ENCODE results near the gene HOGA1.

Gene HOGA1

DNA sequence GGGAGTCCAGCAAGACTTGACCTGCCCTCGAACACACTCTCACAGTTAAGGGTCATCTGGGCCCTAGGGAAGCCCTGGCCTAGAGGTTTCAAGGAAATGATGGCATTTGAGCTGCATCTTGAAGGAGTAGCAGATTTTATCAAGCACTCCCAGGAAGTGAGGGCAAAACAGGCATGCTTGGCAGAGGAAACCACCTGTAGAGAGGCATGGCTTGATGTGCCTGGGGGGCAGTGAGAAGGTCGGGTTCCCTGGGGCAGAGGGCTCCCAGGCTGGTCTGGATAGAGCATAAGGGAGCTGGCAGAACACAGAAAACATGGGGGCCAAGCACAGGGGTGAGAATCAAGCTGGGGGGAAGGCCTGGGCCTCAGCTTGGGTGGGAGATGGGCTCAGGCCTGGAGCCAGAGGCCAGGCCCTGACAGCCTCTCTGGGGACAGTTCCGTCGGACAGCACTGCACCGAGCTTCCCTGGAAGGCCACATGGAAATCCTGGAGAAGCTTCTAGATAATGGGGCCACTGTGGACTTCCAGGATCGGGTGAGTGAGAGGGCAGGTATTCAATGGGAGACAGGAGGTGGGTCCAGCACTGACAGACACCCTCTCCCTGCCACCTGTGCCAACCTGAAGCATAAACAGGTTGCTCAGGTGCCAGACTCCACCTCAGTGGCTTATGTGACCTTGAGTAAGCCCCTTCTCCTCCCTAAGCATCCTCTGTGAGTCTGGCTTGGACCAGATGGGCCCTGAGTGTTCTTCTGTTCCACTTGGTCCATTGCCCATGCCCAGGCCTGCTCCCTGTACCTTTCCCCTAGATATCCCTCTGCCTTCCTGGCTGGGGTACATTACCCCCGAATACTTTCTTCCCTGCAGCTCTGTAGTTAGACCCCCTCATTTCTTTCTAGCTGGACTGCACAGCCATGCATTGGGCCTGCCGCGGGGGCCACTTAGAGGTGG is 3.5 kb upstream of the HOGA1 start:
- DNase-seq, result no peak

DNA sequence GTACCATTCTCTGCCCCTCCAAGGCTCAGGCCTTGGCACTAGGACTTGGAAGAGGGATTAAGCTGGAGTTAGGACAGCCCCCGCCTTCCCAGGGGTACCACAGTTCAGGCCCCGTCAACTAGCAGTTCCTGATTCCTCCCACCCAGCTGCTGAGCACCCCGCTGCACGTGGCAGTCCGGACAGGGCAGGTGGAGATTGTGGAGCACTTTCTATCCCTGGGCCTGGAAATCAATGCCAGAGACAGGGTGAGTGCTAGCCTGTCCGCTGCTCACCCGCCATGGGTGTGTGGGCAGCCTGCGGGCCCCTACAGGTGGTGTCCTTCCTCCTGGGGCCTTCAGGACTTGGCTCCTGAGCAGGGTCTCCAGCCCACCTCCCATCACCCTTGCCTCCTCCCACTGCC is 2.0 kb upstream of the HOGA1 start:
- no peak for DNase-seq

DNA sequence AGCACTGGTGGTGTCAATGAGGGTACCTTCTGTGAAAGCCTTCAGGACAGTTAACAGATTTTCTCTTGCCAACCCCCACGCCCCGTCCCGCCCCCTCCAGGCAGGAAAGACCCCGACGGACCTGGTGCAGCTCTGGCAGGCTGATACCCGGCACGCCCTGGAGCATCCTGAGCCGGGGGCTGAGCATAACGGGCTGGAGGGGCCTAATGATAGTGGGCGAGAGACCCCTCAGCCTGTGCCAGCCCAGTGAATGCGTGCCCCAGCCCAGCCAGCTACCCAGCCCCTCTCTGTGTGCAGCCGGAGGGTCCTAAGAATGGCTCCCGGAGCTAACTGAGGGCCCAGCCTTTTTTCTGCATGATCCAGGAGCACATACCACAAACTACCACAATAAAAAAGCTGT is 713 bp upstream of the HOGA1 start:
- DNase-seq, result no peak

DNA sequence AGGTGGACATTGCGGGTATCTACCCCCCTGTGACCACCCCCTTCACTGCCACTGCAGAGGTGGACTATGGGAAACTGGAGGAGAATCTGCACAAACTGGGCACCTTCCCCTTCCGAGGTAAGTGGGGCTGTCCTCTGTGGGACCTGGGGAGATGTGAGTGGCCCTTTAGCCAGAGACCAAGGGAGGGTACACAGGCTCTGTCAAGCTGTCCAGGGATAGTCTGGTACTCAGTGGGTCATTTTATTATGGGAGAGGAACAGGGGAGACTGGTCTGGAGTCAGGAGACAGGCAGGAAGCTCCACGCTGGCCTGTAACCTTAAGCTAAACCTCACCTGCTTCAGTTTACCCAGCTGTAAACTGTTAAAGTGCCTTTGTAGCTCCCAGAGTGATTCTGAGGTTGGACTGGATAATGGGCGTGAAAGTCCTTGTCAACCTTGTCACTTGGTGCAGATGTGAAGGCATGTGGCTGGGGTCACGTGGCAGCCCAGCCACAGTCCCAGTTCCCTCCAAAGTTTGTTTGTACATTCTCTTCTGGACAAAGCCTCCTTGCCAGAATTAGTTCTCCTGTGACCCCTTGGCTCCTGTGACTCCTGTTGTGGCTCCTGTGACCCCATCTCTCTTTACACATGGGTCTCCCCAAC is 729 bp downstream of the HOGA1 start:
- DNase-seq, result no peak

DNA sequence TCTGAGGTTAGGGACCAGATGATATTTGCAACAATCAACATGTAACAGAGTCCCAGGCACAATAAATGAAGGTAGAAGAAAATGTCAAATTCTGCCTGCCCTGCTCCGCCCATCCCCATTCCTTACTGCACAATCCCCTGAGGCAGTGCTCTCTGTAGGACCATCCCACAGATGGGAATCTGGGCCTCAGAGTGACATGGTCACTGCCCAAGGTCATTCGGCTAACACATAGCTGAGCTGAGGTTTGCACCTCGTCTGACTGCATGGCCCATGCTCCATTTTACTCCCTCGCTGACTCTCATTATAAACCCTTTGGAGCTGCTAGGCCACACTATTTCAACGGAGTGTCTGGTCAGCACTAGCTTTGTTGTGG is 1.2 kb downstream of the HOGA1 start:
- DNase-seq, result no peak

DNA sequence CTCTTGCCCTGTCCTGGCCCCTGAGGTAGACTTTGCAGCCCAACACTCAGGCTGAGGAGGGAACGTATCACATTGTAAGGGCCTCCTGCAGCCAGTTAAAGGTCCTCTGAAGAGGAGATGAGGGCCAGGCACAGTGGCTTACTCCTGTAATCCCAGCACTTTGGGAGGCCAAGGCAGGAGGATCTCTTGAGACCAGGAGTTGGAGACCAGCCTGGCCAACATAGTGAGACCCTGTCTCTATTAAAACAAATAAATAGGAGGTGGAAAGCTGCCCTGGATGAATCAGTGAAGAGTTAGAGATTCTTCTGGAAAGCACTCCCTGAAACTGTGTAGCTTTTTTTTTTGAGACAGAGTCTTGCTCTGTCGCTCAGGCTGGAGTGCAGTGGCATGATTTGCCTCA is 3.0 kb downstream of the HOGA1 start:
- DNase-seq, result no peak

DNA sequence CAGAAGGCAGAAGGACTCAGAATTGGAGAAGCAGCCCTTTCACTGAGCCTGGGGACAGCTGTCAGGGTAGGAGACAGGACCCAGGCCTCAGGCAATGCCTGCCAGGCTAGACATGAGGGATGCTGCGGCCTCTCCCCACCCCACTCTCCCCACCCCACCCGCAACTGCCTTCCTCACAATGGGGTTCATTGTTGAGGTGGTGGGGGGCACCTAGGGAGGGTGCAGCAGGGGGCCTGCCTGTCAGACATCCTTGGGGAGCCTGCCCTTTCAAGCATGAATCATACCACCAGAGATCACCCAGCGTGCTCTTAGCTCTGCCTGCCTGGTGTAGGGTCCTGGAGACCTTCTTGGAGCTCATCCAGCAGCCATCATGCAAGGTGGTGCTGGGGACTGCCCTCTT is 5.3 kb downstream of the HOGA1 start, which contains the start of gene C10orf62:
C10orf62 (plus strand) TSS at position 243 of the 400 bp plus-strand sequence. CDS start 177 bp downstream, outside the sequence.
- DNase-seq, result no peak

DNA sequence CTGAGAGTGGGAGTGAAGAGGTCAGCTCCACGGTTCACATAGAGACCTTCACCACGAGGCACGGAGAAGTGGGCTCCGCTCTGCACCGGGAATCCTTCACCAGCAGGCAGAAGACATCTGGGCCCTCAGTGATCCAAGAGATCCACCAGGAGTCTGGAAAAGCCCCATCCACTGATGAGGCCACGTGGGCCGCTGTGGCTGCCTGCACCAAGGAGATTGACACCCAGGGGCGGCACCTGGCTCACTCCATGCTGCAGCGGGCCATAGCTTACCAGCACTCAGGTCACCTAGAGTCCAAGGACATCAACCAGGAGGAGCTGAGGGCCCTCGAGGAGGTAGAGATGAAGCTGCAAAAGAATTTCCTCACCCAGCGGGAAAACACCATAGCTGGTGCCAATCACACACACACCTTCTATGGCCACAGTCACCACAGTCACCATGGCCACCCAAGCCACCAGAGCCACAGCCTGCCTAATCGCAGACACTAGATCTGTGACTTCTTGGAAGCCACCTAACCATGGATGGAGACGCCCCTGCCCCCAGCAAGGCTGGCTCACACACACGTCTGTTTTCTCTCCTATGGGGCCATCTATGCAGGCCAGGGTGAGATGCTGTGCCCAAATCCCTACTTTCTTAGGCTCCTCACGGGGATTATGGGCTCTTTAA is 6.0 kb downstream of the HOGA1 start:
- DNase-seq, result no peak

DNA sequence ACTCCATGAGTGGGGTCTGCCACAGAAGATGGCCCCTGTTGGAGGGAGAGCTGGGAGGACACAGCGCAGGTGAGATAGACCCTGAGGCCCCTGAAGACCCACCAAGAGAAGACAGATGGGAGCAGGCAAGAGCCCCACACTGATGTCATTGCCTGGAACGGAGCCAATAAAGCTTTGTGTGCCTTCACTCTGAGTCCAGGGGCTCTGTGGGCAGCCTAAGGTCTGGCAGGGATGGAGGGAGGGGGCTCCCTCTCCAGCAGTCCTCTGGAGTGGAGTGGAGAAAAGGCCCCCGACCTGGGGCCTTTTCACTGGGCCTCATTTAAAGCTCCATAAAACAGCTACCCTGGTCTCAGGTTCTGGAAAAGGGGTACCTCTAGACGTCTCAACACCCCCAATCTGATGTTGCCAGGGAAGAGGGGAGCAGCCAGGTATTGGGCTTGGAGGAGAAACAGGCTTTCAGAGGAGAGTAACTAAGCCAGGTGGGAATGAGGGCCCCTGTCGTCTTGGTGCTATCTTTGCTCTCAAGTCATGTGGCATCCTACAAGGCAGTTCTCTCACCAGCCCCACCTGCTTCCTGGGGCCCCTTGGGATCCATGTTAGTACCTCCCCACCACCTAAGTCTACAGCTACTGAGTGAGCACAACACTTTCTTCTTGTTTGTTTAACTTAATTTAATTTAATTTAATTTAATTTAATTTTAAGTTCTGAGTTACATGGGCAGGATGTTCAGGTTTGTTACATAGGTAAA is 6.7 kb downstream of the HOGA1 start:
- no peak for DNase-seq

DNA sequence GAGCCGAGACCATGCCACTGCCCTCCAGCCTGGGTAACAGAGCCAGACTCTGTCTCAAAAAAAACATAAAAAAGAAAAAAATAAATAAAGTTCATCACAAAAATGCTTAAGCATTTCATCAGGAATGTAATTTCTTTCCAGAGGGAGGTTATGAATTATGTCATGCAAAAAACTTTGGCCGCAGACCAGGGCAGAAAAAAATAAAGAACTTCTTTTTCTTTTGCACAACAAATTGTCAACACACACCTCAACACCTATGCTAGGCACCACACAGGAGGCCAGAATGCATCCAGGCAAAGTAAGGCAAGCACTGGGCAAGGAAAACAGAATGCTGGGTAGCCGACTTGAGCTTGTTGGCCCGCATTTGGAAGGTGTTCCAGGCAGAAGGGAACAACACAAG is 9.2 kb downstream of the HOGA1 start:
- DNase-seq, result no peak

DNA sequence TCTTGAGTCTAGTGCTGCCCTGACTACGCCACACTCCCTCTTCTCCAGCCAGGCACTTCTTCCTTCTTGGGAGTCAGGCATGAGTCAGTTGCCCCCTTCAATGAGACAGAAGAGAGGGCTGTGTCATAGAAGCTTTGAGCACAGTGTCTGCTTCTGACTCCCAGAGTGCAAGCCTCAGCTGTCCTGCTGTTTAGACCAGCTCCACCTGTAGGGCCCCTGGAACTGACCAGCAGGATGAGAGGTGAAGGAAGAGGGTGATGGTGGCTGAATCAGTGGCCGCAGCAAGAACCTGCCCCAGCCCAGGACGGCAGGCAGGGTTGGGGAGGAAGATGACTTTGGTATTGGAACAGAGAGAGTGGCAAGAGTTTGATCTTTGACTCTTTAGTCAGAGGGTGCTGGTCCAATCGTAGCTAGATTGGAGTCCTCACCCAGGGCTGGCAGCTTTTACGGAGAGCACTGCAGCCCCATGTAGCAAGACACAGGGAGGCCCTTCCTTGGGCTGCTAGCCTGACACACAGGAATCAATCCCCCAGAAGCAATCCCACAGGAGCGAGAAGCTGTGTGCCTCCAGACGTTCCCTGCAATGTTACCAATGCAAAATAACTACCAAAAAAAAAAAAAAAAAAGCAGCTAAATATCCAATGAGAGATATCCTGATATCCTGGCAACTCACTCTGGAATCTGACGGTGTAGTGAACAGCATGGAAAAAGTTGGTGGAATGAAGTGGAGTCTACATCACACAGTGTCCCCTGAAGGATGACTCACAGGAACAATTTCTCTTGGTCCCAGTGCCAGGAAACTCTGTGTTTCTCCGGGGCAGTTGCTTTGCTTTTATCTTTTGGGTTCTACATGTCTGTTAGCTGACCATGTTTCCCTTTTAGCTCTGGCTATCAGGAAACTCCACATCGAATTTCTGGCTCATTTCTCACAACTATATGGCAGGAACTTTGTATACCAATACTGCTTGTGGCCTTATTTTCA is 12.2 kb downstream of the HOGA1 start:
- DNase-seq, result no peak

DNA sequence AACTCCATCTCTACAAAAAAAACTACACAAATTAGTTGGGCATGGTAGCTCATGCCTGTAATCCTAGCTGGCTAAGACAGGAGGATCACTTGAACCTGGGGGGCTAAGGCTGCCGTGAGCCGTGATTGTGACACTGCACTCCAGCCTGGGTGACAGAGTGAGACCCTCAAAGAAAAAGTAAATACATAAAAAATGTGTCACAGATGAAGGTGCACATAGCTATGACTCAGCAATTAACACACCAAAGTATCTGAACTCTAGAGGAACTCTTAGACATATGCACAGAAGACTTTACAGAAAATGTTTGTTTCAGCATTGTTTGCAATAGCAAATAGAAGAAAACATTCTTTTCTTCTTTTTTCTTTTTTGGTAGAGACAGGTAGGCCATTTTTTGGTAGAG is 13.6 kb downstream of the HOGA1 start:
- no peak for DNase-seq

DNA sequence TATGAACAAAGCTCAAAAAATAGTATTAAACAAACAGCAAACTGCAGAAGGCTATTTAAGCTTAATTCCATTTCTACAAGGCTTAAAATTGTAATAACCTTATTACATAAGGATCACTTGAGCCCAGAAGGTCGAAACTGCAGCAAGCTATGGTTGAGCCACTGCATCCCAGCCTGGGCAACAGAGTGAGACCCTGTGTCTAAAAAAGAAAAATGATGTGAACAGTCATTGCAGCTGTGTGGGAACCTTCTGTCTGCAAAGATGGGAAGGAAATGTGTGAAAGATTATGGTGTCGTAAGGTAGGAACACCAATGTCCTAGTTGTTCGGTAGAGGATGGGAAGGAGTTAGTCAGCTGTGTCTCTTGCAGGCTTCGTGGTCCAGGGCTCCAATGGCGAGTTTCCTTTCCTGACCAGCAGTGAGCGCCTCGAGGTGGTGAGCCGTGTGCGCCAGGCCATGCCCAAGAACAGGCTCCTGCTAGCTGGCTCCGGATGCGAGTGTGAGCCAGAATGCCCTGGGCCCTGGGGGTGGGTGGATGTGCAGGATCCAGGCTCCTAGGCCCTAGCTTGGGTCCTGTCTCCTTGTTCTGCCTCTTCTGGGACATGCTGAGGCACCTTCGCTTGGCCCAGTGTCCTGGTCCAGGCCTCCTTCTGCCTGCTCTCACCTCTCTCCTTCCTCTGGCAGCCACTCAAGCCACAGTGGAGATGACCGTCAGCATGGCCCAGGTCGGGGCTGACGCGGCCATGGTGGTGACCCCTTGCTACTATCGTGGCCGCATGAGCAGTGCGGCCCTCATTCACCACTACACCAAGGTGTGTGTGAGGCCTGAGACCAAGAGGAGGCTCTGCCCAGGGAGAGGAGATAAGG is 14.4 kb downstream of the HOGA1 start:
- DNase-seq, result no peak

DNA sequence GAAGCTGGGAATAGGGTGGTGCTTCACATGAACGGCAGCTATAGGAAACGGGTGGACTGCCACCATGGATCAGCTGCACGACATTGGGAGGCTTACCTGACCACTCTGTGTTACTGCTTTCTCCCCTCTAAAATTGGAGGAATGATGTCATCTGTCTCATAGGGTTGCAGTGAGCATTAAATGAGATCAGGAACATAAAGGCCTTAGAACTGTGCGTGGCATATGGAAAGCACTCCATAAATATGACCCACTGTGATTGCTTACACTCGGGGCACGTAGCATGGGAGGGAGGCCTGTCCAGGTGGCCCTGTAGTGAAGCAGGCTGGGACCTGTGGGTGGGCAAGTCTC is 15.1 kb downstream of the HOGA1 start:
- no peak for DNase-seq

DNA sequence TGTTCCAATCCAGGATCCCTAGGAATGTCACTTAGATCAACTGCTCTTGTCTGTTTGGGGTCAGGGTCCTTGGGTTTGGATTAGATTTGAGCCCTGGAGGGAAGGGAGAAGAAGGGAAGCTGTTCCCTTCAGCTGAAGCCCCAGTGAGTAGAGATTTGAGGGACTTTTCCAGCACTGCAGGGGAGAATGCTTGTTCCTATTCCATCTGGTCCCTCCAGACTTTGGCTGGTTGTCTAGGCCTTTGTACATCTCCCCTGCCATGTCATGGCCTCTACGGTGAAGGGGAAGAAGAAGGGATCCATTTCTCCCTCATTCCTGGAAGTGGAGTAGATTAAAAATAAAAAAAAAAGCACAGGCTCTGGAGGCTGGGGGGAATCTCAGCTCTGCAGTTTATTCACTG is 16.4 kb downstream of the HOGA1 start:
- DNase-seq, result no peak

DNA sequence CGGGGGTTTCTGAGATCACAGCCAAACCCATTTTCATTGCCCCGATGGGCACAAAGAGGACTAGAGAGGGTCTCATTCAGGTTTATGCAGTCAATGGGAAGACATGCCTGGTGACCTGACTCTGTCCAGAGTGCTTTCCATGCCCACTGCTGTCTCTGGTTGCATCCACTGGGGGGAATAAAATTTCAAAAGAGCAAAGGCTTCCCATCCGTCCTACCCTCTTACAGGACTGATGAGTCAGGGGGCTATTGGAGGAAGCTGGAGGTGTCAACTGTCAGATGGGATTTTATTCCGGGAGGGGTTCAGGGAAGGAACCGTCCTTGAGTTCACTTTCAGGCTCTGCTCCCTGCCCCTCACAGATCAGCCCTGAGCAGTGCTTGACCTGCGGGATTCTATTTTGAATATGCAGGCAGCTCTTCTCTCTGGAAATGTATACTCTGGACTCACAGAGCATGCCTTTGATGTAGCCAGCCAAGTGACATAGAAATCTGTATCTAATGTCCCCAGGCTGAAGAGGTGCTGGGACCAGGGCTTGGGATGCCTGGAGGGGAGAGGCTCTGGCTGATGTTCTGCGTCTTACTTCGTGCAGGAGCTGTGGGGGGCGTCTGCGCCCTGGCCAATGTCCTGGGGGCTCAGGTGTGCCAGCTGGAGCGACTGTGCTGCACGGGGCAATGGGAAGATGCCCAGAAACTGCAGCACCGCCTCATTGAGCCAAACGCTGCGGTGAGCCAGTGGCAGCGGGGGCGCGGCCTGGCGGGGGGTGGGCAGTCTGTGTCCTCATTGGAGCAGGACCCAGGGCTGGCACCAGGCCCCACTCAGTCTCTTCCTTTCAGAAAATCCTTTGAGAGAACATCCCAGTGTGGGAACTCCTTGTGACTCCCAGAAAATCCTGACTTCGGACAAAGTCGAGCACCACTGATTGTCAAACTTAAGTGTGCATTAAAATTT is 17.4 kb downstream of the HOGA1 start:
- no peak for DNase-seq

DNA sequence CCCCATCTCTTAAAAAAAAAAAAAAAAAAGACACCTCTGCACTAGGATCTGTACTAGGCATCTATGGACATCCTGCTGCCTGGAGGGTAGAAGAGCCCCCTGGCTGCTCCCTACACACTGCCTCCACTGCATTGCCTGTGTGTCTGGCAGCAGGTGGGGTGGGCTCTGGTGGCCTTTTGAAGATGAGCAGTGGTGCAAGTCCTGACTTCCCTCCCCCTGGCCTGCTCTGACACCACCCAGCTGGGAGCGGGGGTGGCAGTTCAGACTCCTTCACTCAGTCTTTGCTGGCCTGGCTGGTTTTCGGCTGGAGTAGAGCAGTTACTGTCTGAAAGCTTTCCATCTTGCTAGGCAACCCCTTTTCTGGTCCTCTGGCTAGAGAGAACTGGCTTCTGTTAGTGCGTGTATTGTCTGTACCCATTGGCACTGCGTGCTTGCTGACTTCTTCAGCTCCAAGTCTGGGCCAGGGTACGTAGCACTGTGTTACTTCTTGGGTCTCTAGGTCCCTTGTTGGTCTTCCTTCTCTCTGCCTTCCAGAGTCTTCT is 23.0 kb downstream of the HOGA1 start:
- DNase-seq, result no peak

DNA sequence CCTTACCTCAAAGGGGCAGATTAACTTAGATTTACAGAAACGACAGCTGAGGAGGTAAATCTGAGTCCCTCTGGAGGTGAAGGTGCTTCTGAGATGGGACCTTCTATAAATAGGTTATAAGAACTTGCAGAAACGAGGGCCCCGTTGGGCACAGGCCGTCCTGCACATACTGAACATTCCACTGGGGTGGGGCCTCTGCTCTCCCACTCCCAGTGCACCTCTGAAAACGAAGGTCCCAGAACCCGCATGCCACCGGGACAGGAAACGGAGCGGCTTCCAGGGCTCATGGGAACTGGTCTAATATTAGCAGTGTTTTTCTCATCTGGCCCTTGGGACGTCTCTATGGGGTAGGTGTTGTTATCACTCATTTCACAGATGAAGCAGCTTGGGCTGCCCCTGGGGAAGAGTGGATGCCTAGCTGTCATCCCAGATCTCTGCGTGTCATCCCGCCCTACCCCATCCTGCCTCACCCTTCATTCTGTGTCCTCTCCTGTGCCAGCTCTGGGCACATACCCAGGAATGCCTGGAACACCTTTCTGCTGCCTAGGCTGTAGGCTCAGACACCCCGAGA is 24.9 kb downstream of the HOGA1 start:
- DNase-seq, result no peak

DNA sequence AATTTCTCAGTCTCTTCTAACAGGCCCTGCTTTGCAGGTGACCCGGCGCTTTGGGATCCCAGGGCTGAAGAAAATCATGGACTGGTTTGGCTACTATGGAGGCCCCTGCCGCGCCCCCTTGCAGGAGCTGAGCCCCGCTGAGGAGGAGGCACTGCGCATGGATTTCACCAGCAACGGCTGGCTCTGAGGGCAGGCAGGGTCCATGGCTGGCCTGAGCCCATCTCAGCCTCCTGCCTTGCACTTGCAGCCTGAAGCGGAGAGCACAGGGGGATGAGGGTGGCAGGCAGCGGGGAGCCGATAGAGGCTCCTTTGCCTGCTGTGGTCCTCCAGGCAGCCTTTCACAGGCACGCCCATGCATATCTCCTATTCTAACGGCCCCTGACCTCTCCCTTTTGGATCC is 27.3 kb downstream of the HOGA1 start:
- no peak for DNase-seq

Data from Kasumi-1 (cell line).